ENCODE results near the gene CELF2.

Gene CELF2

GRCh38 chr10:11157292-11158076, 139.8 kb downstream of the CELF2 start:
- TF ChIP-seq, protein P1, sequence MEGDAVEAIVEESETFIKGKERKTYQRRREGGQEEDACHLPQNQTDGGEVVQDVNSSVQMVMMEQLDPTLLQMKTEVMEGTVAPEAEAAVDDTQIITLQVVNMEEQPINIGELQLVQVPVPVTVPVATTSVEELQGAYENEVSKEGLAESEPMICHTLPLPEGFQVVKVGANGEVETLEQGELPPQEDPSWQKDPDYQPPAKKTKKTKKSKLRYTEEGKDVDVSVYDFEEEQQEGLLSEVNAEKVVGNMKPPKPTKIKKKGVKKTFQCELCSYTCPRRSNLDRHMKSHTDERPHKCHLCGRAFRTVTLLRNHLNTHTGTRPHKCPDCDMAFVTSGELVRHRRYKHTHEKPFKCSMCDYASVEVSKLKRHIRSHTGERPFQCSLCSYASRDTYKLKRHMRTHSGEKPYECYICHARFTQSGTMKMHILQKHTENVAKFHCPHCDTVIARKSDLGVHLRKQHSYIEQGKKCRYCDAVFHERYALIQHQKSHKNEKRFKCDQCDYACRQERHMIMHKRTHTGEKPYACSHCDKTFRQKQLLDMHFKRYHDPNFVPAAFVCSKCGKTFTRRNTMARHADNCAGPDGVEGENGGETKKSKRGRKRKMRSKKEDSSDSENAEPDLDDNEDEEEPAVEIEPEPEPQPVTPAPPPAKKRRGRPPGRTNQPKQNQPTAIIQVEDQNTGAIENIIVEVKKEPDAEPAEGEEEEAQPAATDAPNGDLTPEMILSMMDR (IDR thresholded peaks at IDR 0.05), result no peak
- H3K9me3 Mint-ChIP-seq, result peaks cover 18% of the 10 kb centered on the region
- no peak overlapping the region for H3K27ac Mint-ChIP-seq
- H3K27me3 Mint-ChIP-seq (ENCODE audit: low read depth, poor library complexity), result peaks cover 16% of the 10 kb centered on the region
- peaks cover 9% of the 10 kb centered on the region for H3K36me3 Mint-ChIP-seq (ENCODE audit: low read depth)
- DNase-seq, result no peak
- no peak overlapping the region for H3K4me3 Mint-ChIP-seq
- H3K4me1 Mint-ChIP-seq, result peaks cover 48% of the 10 kb centered on the region

DNA sequence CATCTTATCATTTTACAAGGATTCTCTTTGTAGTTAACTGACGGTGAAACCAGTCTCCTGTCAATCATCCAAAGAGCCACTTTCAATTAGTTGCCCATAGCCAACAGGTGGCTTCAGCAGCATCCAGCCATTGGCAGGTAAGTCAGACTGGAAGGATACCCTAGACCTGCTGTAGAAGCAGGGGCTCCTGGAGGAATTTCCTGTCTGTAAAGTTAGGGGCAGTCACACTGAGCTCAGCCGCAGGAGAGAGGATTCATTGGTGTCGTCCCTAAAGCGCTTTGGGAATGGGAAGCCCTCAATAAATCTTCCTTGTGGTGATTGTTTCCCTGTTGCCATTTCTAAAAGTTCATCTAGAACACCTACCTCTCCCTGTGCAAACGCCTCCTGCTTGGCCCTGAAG, 140.4 kb downstream of the CELF2 start:
- peaks cover 21% of the 10 kb centered on the region for H3K27me3 Mint-ChIP-seq (ENCODE audit: low read depth, poor library complexity)
- no peak overlapping the region for H3K4me3 Mint-ChIP-seq
- DNase-seq, result no peak
- no peak overlapping the region for H3K27ac Mint-ChIP-seq
- TF ChIP-seq, protein P1 (IDR thresholded peaks at IDR 0.05), result no peak
- H3K36me3 Mint-ChIP-seq (ENCODE audit: low read depth), result peaks cover 9% of the 10 kb centered on the region
- peaks cover 19% of the 10 kb centered on the region for H3K9me3 Mint-ChIP-seq
- H3K4me1 Mint-ChIP-seq, result peaks cover 54% of the 10 kb centered on the region

DNA sequence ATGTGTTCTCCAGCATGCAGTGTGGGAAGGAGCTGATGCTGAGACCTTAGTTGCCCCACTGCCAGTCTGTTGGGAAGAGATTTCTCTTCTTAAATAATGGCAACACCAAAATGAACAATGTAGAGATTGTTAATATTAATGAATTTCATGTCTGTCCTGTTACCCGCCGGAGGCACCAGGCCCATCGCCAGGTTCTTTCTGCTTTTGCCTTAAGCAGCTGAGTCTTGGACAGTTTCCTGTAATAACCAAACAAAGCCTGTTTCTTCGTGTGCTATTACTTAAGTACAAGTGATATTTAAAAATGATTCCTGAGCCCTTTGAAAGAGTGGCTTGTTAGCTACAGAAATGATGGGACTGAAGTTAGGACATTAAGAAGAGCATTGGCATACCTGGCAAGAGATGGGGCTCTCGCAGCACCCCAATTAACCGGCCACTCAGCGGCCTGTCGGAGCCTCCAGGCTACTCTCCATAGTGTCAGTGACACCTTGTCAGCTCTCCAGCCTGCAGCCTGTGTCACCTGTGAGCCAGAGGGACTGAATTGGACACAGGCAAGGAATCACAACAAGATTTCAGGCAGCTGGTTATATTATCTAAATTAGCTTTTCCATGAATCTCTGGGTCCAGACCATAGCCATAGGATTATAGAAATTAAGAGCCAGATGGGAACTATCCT, 142.0 kb downstream of the CELF2 start:
- TF ChIP-seq, protein P1 (IDR thresholded peaks at IDR 0.05), result no peak
- no peak for DNase-seq
- peaks cover 32% of the 10 kb centered on the region for H3K27me3 Mint-ChIP-seq (ENCODE audit: low read depth, poor library complexity)
- no peak overlapping the region for H3K27ac Mint-ChIP-seq
- no peak overlapping the region for H3K4me3 Mint-ChIP-seq
- peaks cover 62% of the 10 kb centered on the region for H3K4me1 Mint-ChIP-seq
- H3K36me3 Mint-ChIP-seq (ENCODE audit: low read depth), result peaks cover 9% of the 10 kb centered on the region
- peaks cover 19% of the 10 kb centered on the region for H3K9me3 Mint-ChIP-seq

DNA sequence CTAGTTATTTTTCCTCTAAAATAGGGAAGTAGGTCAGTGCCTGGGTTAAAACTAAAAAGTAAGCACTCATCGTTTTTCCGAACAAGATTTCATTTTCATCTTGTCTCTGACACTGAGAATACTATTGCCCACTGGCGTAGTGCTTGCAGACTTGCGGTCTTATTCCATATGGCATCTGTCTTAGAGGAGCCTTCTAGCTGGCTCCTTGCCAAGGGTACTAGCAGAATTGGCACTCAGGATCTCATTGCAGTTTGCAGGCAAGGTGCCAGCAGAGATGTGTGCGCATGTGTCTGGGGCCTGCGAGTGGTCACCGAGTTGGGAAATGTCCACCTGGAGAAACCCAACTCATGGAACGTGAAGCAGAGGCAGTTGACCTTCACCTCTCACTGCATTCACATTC, 143.4 kb downstream of the CELF2 start:
- H3K27me3 Mint-ChIP-seq (ENCODE audit: low read depth, poor library complexity), result peaks cover 36% of the 10 kb centered on the region
- H3K4me3 Mint-ChIP-seq, result no peak overlapping the region
- H3K36me3 Mint-ChIP-seq (ENCODE audit: low read depth), result peaks cover 9% of the 10 kb centered on the region
- H3K27ac Mint-ChIP-seq, result no peak overlapping the region
- DNase-seq, result no peak
- peaks cover 61% of the 10 kb centered on the region for H3K4me1 Mint-ChIP-seq
- TF ChIP-seq, protein P1 (IDR thresholded peaks at IDR 0.05), result no peak
- peaks cover 19% of the 10 kb centered on the region for H3K9me3 Mint-ChIP-seq

DNA sequence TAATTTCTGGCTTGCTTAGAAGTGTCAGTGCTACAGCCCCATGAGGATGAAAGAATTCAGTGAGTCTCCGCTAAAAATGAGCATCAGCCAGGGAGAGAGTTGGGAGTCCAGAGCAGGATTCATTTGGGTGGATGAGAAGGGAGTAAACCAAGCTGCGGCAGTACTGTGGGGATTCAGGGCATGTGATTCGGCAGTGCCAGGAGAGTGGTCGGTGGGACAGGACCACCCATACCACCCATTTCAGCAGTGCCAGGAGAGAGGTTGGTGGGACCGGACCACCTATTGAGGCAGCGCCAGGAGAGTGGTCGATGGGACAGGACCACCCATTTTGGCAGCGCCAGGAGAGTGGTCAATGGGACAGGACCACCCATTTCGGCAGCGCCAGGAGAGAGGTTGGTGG, 144.2 kb downstream of the CELF2 start:
- Mint-ChIP-seq H3K36me3 (ENCODE audit: low read depth) (peaks cover 9% of the 10 kb centered on the region), H3K27ac (no peak overlapping the region), H3K9me3 (peaks cover 19% of the 10 kb centered on the region), H3K4me1 (peaks cover 58% of the 10 kb centered on the region), H3K4me3 (no peak overlapping the region), H3K27me3 (ENCODE audit: low read depth, poor library complexity) (peaks cover 35% of the 10 kb centered on the region)
- TF ChIP-seq, protein P1 (IDR thresholded peaks at IDR 0.05), result no peak
- DNase-seq, result no peak
